HTR-8/SVneo (cell line): ENCODE measurements around the gene CASP6.
A peak's percentile ranks its signal among the peaks of the same experiment; 100 is the strongest.

ENCODE experiments used
- DNase-seq: peaks from one replicate; pipeline ENCODE4 v3.0.0; 2011; ENCODE audit warnings: low spot score, mixed read lengths; ENCODE audit not compliant: insufficient read length
- FAIRE-seq: peaks from 2 replicates; lab custom pipeline; 2011; peaks lifted over from hg19 to GRCh38; lab: Jason Lieb, UNC

CASP6 gene

DNA sequence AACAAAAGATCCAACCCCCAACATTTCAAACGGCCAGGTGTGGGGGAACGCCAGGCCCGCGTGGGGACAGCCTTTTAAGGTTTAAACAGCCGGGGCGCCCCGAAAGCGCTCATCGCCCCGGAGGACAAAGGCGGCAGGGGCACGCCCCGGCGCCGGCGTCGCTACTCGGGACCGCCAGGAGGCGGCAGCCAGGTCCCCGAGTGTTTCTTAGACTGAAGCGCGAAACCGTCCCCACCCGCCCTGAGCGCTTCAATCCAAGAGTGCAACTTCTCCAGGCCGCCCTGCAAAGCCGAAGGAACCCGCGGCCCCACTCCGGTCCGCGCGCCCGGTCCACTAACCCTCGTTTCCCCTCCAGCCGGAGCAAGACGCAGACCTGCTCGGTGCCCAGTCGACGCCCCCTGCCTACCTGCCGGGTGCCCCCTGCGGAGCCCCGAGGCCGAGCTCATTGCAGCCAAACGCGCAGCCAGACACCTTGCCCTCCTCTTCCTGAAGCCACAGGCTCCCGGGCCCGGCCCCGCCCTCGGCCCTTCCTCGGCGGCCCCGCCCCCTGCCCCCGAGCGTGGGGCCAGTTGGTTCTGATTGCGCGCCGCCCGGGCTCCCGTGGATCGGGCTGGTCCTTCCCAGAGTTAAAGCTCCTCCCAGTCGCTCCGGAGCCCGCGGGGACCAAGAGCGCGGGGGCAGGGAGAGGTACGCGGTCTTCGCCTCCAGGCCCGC is at the start of gene CASP6:
Gene CASP6 (minus strand): TSS at position 496 of the 714 bp plus-strand sequence. CDS start 50 bp downstream, at position 446.
- no peak for FAIRE-seq
- DNase-seq: peak; percentile 67

DNA sequence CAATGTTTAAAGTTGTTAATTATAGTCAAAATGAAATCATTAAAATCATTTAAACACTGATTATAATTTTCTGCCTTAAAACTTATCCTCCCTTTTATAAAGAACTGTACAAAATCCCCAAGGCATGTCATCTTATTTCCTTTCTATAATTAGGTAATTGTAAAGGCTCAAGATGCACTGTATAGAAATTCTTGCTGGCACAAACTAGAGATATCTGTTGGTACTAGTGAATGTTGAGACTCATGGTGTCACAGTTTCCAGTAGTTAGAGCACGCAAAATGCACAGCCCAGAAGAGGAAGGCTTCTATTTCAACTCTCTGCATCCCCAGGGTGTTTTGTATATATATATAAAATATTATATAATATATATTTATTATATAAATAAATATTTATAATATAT is 49.3 kb upstream of the CASP6 start:
- FAIRE-seq: no peak
- no peak for DNase-seq

DNA sequence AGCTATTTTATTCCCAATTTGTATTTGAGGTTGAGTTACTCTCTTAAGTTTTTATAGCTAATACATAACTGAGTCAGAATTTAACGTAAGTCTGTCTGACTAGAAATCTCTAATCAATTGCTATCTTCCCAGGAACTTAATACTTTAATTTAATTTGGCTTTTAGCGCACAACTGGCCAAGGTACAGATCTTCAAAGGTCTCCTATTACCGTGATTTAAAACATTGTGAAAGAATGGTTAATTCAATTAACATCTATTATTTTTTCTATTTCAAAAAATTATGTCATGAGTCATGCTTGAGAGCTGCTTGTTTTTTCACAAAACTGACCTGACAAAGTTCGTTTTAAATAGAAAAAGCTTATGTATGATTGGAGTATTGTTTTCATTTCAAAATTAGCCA is 48.6 kb upstream of the CASP6 start:
- DNase-seq (no peak), FAIRE-seq (no peak)

DNA sequence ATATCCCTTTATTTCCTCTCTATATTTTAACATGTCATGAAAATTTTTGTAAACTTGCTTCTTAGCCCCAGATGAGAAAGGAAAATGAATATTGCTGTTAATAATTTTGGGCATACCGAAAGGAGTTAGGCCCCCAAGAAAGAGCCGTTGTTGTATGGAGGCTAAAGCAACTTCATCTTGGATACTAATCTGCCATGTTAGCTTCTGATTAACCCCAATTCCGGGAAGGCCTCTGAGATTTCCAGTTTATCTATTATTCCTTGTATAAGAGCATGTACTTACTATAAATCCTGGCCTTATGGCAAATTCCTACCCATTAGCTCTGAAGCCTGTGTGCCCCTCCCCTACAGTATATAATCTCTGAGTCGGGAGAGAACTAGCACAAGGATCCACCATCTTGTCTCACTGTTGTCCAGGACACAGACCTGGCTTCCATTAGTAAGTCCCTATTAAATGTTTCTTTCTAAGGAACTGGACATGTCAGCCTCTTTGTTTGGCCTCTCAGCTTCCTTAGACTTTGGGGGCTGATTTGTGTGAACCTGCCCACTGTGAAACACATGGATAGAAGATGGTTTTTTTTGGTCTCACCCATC is 47.5 kb upstream of the CASP6 start:
- DNase-seq (no peak), FAIRE-seq (no peak)

DNA sequence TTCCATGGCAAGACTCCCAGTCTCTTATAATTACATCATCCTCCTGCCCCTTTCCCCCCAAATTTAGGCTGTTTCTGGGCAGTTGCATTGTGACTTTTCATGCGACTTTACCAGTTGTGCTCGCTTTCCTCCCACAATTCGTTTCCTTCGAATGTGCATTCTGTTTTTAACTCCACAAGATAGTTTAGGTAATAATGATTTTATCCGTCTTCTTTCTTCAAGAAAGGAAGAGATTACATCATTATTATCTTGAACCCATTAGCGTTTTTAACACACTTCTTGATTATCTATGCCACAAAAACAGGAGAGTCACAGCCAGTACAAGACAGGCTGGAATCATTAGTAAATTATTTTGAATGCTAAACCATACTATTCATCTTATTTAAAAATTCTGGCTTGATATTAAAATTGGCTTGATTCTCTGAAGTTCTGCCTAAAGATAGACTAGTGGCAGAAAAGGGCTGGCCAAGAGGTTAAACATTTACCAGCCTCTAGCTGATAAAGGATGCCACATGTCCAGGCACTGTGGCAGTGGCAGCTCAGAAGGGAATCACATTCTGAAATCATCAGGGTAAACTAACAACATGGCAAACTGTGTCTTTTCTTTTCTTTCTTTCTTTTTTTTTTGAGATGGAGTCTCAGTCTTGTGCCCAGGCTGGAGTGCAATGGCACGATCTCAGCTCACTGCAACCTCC is 46.3 kb upstream of the CASP6 start:
- no peak for FAIRE-seq

DNA sequence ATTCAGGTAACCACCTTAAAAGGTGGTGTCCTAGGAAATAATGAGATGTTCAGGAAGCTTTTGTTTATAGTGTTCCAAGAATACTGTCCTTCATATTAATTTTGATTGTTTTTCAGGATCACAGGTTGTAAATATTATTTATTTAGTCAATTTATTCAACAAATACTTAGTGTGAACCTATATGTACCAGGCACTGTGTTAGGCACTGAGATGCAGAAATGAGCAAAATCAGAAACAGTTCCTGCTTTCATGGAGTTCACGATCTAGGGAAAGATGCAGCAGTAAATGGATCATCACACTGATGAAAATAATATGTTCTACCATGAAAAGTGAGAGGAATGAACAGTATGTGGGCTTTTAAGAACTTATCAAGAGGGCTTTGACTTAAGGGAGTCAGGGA is 44.9 kb upstream of the CASP6 start:
- FAIRE-seq: no peak

More for the DNA sequence above, 46.3 kb upstream of the CASP6 start:
- DNase-seq: no peak

DNA sequence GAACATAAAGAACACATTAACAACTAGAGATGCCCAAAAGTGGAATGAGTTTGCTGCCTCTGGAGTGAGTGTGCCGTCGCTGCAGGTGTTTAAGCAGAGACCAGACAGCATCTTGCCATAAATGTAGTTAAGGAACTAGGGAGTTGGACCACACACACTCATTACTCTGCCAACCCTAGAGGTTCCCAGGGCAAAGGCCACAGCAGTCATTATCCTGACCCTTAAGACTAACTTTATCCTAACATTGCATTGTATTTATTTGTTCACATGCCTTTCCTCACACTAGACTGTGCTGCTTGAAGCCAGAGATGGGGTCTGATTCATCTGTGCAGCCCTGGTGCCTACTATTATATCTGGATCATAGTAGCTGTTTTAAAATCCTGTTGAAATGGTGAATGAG is 43.5 kb upstream of the CASP6 start:
- DNase-seq: no peak
- FAIRE-seq: no peak

More for the DNA sequence above, 44.9 kb upstream of the CASP6 start:
- no peak for DNase-seq

DNA sequence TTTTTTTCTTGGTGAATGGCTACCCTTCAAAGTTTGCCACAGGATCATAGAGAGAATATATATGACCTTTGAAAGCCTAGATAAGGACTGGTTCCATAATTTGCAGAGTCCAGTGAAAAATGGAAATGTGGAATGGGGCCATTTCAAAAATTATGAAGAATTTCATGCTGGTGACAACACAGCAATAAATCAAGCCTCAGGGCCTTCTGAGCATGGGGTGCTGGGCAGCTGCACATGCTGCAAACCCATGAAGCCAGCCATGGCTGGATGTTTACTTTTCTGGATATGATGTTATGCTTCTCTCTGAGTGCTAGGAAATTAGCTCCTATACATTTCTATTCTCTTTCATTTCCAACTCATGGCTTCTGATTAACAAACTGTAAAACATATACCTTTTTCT is 42.6 kb upstream of the CASP6 start:
- FAIRE-seq (no peak), DNase-seq (no peak)

DNA sequence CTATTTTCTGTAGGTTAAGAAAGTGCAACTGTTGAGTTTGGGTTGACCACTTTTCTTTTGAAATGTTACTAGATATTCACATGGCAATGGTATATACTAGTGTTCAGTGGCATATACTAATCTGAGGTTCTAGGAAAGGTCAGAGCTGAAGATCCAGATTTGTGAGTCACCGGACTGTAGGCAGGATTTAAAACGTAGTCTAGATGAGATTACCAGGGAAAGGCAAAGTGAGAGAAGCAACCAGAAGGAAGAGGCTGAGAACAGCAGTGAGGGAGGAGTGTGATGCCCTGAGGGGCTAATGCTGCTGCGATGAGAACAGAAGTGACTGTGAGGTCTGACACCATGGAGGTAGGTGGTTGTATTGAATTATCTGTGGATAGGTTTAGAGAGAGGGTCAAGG is 36.3 kb upstream of the CASP6 start:
- no peak for FAIRE-seq
- no peak for DNase-seq

DNA sequence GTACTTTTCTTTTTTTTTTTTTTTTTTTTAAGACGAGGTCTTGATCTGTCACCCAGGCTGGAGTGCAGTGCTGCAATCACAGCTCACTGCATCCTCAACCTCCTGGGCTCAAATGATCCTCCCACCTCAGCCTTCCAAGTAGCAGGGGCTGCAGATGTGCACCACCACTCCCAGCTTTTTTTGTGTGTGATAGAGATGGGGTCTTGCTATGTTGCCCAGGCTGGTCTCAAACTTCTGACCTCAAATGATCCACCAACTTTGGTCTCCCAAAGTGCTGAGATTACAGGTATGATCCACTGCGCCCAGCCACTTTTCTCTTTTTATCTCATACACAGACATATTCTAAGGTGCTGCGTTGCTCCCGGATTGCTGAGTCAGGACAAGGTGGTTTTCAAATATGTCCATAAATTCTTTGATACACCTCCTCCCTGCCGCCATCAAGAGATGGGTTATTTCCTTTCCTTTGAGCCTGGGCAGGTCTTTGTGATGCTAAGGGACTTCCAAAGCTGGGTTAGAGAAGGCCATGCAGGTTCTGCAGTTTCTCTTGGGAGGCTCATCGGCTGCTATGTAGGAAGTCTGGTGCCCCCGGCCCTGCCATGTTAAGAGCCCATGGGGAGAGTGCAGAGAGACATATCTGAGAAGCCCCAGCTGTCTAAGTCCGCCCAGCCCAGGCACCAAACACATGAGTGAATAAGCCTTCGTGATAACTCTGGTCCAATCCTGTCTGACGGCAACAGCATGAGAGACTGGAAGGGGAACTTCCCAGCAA is 35.0 kb upstream of the CASP6 start:
- no peak for DNase-seq
- no peak for FAIRE-seq

DNA sequence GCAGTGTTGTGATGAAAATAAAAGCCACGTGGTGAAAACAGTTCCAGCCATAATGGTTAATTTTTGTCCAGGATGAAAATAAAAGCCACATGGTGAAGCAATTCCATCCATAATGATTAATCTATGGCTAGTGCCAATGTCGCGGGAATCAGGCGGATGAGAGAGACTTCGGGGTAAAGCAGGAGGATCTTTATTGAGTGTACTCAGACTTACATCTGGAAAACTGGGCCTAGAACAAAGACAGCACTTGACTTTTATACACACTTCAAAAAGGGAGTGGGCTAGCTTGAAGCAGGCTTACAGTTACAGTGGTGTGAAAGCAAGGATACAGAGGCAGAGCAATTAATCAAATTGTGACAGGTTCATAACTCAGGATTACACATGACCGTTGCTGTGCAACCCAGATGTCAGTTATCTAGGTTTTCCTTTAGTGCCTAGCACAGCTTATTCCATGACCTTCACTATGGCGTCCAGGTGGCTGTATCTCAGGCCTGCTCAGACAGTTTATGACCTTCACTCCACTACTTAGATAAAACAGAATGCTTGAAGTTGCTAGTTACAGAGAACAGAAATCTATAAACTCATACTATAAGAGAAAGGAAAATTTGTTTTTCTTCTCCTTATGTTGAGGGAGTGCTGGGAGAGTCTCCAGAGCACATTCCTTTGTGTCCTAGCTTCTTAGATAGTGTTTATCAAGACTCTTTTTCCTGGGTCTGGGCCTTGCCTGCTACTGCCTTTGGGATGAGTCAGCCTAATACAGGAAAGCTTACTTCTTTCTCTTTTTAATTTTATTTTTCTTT is 32.5 kb upstream of the CASP6 start:
- DNase-seq: no peak
- FAIRE-seq: no peak

DNA sequence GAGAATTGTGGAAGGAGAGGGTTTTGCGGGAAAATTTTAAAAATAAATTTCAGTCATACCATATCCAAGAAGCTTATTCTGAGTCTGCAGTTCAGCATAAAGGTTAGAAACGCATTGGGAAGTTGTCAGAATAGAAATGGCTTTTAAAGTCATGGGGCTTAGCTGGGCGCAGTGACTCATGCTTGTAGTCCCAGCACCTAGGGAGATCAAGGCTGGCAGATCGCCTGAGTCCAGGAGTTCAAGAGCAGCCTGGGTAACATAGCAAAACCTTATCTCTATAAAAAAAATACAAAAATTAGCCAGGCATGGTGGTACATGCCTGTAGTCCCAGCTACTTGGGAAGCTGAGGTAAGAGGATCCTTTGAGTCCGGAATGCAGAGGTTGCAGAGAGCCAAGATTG is 30.5 kb upstream of the CASP6 start:
- DNase-seq (no peak), FAIRE-seq (no peak)

DNA sequence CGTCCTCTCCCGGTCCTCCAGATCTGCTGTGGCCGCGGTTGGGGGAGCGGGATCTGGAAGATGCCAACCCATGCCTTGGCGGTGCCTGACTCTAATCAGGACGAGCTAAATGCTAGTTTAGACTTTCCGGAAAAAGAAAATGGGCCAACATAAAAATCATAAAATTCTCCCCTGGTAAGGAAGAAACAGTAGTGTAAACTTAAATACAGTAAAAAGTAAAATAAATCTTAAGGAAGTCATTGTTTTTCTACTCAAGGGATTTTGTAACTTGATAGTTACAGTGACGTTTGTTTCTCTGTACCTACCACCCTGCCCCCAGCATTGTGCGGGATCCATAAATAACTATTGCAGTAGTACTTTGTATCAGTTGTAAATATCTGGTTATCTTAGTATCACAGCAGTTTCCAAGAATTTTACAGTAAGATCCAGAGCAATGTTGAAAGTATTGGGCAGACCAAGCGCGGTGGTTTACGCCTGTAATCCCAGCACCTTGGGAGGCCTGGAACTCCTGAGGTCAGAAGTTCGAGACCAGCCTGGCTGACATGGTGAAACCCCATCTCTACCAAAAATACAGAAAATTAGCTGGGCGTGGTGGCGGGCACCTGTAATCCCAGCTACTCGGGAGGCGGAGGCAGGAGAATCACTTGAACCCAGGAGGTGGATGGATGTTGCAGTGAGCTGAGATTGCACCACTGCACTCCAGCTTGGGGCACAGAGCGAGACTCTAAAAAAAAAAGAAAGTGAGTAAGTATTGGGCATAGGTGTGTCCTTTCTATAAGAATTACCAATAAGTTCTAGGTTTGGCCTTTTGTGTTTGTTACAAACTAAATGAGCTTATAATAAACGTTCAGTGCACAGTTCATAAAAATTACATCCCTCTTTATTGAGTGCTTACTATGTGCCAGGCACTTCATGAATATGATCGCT is 27.6 kb upstream of the CASP6 start:
- FAIRE-seq: no peak

DNA sequence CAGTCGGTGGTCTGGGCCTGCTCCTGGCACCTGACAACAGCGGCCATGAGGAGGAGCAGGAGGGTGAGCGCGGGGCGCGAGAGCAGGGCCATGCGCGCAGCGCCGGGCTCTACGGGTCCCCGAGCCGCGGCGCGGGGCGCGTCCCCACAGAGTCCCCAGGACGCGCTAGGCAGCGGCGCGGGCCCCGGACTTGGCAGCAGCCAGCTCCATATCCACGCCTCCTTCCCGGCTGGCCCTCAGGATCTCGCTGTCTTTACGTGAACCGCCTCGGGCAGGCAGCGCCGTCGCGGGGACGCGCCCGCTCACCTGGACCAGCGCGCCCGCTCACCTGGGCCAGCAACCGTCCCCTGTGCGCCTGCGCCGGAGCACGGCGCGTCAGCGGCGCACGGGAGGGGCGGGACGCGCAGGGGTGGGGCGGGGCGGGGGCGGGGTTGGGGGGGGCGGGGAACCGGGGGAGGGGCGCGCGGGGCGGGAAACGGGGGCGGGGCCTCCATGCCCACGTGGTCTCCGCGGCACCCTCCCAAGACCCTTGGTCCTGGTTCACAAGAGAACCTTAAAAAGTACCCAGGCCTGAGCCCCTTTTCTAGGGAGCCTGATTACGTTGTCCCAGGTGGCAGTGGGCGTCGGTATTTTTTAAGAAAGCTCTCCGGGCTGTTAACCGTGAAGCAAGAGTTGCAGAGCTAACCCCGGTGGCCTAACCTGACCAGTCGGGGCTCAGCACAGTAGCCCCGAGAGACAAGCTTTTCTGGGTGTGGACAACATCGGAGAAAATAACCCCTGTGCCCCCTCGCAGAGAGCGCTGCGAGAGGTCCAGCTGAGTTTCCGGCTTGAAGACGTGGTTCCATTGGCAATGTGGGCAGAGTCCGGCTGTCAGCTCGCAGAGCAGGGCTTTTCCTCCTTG is 26.7 kb upstream of the CASP6 start, which contains the start of gene PLA2G12A:
Gene PLA2G12A (minus strand): TSS at position 353 of the 901 bp plus-strand sequence. CDS start 261 bp downstream, at position 92.
- DNase-seq (peak; percentile 60), FAIRE-seq (peak; percentile 52)

More for the DNA sequence above, 27.6 kb upstream of the CASP6 start:
- DNase-seq: no peak

DNA sequence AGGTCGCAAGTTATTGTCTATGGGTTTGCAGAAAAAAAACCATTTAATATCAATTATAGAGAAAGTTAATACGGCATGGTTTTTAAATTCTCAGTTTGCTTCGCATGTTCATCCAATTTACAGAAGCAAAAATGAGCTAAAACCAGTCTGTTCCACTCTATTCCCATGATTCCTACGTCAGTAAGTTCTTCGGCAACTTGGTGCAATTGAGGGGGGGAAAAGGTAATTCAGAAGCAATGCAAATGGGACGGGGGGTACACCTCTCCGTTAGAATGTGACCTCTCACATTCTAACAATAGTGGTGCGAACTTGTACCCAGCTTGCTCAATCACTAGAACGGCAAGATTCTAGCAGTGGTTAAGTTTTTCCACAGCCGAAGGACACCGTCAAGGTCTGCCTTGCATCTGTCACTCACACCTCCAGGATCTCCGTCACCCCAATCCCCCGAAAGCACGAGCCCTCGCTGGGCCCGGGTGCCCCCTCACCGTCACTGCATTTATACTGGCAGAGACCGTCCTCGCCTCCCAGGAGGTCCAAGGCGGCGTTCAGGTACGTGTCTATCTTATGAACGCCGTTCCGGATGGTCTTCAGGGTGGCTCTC is 26.0 kb upstream of the CASP6 start:
- FAIRE-seq: peak; percentile 57
- peak; percentile 12 for DNase-seq

DNA sequence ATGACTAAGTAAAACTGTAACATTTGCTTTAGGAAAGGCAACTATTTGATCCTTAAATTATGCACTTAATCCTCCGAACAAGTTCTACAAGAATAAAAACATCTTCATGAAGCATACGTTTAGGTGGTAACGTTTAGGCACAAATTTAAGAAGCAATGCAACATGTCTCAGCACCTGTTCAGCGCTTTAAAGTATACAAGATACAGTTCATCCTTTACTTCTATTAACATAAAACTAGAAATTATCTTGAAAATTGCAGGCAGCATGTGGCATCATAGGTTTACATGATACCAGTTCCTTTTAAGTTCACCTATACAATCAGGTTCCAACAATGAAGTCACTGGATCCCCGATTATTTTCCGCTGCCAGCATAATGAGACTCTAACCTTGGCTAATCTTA is 25.1 kb upstream of the CASP6 start:
- no peak for DNase-seq

DNA sequence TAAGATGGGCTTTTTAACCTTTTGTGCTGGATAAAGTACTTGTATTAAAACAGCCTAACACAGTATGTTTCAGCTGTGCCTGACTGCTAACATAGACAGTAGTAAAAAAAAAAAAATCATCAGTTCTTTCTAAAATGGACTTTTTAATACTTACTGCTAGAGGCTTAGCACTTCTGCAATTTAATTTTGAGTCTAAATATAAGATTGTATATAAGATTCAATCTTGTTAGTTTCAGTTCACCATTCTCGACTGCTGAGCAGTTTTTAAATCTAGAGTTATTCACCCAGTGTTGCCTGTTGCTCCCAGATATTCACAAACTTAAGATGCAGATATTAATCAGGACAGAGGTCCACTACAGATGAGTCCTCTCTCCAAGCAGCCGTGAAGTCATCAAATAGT is 19.9 kb upstream of the CASP6 start:
- DNase-seq (no peak), FAIRE-seq (no peak)

More for the DNA sequence above, 25.1 kb upstream of the CASP6 start:
- no peak for FAIRE-seq
